Brain pericyte (primary cell): ENCODE results near the gene DAB1.

Experiments used
- DNase-seq: peaks from one replicate; pipeline ENCODE4 v3.0.0-alpha.2; 2012; ENCODE audit warnings: low read depth, low spot score

Gene DAB1

DNA sequence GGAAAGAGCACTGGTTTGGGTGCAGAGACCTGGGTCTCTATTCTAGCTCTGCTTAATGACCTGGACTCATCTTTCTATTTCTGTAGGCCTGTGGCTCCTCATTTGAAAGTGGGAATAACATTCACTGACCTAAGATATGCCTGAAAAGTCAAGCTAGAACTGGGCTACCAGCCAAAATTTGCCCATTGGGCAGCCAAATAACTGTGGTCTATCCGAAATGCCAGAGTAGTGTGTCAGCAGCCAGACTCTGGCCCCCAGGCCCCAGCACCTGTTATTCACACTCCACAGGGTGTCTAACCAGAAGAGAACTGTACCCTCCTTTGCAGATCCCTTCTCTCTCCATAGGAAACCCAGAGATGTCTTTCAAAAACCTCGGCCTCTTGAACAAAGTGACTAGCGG, 12.6 kb downstream of the DAB1 start:
- DNase-seq, result no peak

DNA sequence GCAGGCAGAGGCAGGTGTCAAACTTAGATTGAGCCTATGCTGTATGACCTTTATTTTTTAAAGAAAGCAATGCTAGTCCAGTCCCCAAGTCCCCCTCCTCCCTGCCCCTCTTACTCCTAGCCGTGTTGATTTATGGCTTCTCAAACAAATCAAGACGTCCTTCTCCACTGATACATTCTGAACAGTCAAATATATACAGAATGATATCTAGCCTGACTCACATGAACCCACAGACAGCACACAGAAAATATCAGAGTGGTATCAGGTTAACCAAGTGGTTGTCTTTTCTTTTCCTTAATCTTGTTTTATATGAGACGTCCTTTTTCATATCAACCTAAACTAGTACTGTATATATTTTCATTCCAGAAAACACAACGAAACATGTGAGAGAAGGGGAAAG, 13.4 kb downstream of the DAB1 start:
- DNase-seq, result no peak

DNA sequence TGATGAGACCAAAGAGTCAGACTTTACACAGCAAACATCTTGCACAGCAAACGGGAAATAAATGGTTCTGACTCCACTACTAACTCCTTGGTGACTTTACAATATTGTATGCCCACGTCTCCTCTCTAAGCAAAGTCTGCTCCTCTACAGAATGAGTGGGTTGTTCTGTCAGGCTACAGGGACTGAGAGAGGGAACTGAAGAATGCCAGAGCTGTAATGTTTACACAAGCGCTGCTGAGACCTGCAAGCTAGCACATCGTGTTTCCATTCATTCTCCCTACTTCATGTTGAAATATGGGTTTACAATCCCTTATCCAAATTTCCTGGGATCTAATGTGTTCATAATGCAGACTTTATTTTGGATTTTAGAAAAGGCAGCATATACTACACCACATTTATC, 15.9 kb downstream of the DAB1 start:
- no peak for DNase-seq

DNA sequence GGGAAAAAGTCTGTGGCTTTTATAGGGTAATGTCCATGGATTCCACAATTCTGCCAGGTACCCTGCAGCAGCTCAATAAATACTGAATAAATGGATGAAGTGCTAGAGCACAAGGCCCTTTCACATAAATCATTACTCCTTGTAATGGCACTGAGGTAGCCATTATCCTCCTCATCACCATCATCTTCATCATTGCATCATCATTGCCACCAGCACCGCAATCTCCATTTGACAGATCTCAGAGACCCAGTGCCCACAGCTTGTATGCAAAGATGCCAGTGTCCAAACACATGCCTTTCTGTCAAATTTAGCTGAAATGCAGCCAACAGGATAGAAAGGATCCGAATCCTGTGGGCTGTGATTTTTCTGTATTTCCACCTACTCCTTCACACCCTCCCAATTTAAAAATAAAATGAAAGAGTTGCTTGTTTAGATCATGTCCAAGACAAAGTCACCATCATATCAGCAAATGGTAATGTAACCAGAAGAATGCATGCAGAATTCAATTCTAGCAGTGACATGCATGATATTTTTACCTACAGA, 17.4 kb downstream of the DAB1 start:
- no peak for DNase-seq

DNA sequence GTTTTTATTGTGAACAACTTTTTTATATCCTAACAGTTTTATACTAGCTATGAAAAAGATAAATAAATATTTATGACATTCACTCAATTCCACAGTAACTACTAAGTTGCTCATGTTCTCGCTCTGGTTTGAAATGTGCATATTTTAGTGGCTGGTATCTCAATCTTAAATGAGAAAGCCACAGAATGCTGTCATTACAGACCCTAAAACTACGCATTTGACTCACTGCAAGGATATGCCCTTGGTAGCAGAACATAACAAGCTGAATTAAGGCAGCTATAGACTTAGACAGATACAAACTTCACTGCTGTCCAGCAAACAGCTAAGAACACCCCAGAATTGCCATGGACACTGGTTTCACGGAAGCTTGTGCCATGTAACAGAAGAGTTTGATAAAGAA, 19.0 kb downstream of the DAB1 start:
- DNase-seq, result no peak

DNA sequence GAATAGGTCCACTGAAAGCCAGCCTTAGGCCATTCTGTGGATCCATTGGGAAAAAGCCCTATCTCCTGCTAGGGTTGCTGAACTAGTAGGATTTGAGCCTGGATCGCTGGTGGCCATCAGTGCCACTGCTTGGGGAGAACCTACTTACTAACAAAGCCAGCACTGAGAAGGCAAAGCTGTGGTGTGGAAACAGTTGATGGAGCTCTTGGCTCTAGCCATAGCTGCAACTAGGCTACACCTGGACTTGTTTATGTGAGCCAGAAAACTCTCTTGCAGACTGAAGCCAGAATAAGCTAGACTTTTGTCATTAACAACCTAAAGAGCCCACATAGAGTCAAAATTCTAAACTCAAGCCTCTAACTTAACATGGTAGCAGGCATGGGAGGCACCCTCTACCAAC, 20.7 kb downstream of the DAB1 start:
- no peak for DNase-seq

DNA sequence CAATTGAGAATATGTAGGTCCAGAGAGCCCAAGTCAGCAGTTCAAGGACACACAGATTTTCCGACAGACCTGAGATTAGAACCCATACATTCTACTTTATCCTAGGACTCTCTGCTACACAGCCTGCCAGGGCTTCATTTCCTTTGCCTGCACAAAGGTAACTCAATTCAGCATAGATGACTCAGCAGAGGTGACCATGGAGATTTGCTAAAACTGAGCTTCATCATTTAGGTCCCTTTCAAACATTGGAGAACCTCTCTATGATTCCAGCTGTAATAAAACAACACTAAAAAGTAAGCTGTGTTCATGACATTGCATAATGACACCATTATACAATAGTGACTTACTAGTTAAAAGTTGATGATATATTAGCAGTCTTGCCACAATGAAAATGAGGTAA, 22.2 kb downstream of the DAB1 start:
- no peak for DNase-seq

DNA sequence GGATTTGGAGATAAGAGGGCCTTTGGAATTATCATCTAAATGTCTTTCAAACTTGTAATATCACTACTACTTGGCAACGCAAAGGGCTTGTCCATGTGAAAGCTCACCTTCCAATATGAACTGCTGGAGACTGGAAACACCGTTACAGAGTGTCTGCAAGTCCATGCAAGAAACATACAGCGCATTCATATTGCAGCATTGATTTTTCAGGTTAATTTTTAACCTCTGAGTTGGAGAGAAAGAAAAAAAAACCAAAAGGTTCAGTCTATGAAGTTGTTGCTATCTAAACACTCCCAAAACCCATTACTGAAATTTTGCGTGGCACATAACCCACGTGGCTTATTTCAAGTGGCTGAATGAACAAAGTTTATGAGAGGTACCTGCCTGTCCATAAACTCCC, 23.8 kb downstream of the DAB1 start:
- no peak for DNase-seq

DNA sequence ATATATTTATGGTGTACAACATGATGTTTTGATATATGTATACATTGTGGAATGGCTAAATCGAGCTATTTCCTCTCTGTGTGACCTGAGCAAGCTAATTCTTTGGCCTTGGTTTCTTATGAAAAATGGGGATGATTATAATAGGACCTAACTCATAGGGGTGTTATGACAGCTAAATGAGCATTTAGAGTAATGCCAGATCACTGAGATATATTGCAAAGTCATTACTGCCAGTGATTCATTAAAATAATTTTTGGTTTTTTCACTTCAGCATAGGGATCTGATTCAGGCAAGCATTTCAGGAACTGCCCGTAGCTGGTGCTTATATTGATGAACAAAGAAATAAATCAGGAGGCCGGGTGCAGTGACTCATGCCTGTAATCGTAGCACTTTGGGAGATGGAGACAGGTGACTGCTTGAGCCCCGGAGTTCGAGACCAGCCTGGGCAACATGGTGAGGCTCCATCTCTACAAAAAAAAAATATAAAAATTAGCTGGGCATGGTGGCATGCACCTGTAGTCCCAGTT, 30.7 kb downstream of the DAB1 start:
- DNase-seq, result no peak

DNA sequence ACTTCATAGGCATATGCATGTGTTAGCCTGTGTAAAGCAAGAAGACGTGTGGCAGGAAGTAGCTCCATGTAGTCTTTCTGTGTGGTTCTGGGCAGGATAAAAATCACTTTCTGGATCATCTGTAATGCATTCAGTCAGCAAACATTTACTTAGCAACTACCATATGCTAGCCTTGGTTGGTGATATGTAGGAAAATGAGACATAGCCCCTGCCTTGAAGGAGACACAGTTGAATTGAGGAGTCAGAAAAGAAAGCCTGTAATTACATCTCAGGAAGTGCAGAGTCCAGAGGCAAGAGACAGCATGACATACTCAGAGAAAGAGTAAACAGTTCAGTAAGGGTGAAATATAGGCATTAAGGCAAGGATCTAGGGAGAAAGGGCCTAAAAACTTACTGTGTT, 38.5 kb downstream of the DAB1 start:
- no peak for DNase-seq

DNA sequence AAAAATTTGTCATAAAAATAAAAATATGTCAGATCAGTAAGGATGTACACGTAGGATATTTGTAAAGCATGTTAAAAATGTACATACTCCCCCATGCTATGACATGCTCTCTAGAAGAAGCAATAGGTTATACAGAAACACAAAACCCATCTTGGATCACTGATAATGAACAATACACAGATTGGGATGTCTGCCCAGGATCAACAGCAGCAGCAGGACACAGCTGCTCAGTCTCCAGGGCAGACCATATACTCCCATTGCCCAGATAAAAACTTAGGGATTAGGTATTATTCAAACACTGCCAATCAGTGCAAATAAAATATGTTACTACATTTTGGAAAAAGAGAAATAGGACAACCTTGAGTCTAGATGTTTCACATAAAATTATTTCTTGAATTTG, 39.0 kb downstream of the DAB1 start:
- no peak for DNase-seq

DNA sequence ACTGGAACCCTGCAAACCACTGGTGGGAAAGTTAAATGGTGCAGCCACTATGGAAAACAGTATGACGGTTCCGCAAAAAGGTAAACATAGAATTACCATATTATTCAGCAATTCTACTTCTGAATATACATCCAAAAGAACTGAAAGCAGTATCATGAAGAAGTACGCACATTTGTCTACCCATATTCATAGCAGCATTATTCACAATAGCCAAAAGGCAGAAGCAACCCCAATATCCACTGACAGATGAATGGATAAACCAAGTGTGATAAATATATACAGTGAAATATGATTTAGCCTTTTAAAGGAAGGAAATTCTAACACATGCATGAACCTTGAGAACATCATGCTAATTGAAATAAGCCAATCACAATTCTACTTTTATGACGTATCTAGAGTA, 39.6 kb downstream of the DAB1 start:
- no peak for DNase-seq

DNA sequence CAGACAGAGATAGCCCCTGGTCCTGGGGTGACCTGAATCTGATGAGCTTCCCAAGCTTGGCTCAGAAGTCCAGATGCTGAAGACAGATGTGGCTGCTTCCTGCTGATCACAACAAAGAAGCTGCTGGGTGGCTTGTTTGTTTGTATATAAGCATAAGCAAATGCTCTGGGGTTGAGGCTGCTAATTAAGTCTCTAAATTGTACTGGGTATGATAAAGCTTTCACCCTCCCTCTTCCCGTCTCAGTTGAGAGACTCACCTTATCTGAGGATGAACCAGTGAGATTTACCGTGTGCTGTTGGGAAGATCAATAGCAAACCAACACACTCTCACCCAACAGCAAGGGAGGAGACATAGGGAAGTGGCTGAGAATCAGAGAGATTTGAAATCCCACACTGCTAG, 42.0 kb downstream of the DAB1 start:
- DNase-seq, result no peak

DNA sequence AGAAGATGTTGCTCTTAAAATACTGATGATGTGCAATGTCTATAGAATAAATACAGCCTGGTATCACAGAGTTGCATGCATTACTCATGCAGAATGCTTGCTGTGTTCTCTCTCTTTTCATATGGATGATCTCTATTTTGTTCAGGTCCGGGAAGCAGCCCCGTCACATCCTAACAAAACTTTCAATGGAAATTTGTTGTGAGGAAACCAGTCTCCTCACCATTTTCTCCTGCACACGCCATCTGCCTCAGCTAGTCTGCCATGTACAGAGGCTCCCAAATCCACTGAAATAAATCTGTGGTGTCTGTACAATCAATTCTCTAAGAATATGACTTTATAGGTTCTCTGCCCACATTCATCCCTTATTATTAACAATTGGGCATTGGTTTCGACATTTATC, 42.4 kb downstream of the DAB1 start:
- no peak for DNase-seq

DNA sequence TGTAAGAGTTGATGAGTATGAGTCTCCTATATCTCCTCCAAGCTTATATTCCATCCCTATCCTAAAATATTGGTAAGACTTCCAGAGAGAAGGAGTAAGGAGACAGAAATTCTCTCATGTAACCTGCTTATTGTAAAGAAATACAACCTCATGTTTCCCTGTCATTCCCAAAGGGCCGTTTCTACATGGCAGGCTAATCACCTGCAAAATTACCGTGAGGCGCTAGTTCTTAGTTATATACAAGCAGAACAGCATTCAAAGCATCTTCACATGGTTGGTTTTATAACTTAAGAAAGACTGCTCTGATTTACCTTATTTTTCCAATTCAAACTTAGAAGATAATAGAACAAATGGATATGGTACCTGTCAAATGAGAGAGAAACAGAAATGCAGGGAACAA, 42.9 kb downstream of the DAB1 start:
- DNase-seq, result no peak

DNA sequence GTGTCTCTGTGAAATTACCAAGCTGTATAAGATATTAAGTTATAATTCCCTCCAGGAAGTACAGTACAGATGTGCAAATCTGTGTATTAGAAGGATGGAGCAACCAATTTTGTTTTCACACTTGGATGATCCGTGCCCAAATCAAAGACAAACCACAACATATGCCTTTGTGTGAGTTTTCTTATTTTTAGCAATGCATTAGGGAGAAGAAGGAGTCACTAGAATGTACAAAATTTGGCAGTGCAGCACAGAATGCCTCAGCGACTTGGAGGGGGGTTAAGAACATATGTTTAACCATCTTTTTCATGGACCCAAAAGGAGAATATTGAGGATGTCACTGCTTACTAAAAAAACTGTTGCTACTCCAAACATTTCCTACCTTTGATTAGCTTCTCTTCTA, 45.3 kb downstream of the DAB1 start:
- DNase-seq, result no peak

DNA sequence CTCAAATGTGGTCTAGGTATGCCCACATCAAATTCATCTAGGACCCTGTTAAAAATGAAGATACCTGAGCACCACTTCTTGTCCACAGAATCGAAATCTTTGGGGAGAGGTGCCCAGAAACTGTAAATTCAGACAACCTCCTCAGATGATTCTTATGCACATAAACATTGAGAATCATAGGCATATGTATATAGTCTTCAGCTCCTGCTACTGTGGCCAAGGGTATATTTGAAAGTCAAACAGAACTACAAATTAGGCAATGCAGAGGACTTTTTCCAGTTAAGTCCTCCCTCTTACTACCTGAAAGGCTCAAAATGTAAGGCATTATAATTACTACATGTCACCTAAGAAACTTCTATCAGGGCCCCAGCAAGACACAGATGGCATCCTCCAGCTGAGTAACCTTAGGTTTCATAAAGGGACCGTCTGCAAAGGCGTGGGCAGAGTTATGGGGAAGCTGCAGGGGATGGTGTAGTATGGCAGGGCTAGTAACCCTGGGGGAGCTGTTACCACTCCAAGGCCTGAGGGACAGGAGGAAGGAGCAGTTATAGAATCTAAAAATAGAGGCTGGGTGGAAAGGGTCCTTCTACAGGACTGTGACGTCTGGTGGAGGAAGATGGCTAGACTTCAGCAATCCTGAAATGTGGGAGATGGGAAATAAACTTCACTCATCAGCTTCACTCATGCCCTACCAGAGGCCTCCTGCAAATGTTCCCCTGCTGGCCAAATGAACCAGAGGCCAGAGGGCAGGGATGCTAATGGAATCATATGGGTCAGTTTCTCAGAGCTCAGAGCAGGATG, 46.3 kb downstream of the DAB1 start:
- no peak for DNase-seq

DNA sequence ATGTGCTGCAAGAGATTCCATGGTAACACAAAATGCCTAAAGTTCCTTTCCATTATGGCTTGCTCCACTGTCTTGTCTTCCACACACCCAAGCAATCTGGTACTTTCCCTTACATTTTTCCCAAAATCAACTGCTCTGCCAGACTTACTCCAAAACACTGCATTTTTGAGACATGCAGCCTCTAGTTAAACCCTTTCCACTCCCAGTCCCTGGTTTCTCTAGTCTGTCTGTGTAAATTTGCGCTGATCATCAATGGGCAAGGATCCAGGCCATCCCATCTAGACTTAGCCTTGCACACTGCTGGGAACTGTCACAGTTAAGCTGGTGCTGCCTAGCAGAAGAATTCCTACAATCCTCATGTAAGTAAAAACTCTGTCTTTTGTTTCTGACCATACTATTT, 47.8 kb downstream of the DAB1 start:
- DNase-seq, result no peak

DNA sequence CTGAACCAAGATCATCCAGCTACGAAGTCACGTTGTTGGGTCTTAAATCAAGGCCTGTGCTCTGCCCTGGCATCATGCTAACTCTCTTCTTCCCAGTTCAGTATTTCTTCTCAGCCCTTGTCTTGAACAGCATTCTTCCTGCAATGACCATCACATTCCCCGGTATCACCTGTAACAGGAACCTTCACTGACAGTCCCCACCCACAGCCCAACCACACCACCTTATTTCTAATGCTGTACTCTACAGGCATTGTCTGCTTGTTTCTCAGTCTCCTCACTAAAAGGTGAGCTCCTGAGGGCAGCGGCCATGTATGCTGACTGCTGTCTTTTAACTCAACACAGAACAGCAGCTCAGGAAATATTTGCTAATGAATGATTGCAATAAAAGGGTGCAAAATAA, 54.0 kb downstream of the DAB1 start:
- no peak for DNase-seq

DNA sequence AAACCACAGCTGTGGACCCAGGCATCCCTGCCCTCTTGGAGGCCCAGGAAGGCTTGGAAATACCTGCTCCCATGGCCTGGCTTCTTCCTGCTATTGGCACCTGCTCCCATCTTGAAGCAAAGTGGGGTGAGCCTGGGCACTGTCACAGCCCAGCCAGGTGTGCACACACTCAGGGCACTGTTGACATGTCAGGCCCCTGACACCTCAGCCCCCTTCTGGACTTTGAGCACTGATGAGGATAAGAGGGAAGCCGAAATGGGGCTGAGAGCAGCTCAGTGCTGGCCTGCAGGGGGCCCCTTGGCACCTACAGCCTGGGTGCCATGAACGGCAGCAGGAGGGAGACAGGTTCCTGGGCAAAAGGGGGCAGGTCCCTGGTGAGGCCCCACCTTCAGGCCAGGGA, 55.9 kb downstream of the DAB1 start:
- no peak for DNase-seq

DNA sequence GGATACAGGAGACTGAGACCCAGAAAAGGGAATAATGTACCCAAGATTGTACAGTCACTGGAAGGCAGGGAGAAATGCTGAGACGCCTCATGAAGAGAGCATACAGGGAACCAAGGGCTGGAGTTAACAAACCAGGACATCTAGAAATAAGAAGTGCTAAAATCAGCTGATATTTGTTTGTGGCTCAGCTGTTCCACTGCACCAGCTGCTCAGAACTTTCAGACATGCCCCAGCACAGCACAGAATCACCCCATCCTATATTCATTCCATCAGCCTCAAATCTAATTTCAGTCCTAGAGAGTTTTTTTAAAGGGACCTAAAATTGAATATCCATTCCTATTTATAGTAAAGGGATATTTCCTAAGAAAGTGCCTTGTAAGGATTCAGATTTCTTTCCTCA, 60.2 kb downstream of the DAB1 start:
- no peak for DNase-seq

DNA sequence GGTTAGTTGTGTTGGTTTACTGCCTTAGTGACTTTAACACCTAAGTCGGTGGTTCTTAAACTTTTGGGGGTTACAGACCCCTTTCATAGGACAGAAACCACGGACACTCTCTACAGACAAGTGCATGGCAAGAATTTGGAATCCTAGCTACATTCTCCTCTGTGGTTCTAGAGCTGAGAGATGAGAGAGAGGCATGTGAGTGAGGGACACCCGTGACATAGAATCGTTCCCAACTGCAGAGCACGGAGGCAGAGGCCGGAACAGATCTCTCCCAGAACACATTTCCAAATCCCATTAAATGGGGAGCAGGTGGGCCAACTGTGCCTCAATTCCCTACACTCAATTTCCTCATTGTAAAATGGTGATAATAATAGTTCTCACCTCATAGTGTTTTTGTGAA, 60.7 kb downstream of the DAB1 start:
- no peak for DNase-seq

DNA sequence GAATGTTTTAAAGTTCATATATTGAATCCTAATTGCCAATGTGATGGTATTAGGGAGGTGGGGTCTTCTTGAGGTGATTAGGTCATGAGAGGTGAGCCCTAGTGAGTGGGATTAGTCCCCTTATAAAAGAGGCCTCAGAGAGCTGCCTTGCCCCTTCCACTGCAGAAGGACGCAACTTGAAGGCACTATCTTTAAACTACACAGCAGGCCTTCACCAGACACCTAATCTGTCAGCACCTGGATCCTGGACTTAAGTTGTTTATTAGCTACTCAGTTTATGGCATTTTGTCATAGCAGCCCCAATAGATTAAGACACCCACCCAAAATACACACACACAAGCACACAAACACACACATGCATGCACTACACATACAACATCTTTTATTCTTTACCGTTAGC, 61.4 kb downstream of the DAB1 start:
- no peak for DNase-seq

DNA sequence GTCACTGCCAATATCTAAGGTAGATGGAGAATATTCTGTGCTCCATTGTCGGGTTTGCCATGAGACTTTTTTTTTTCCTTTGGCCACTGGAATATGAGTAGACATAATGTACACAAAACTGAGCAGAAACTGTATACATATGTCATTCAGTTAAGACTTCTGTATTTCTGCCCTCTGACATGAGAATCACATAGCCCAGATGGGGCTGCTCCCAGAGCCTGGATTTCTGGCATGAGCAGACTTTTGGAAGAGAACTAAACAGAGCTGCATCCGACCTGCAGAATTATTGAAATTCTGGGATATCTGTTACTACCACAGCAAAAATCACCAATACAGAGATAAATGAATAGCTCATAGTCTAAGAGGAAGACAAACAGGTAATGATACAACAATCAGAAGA, 62.3 kb downstream of the DAB1 start:
- no peak for DNase-seq
